GM23338 (cell line): Measurements from ENCODE around the gene CPD.

Source experiments
- CREB1 ChIP-seq: fragments of 250-450 bp; sonication (Bioruptor Pico); IDR thresholded peaks from 2 replicates; pipeline ENCODE4 v1.5.0; 2020; ENCODE audit warnings: low read depth, mild to moderate bottlenecking, moderate library complexity
- CTCF ChIP-seq, 2 experiments: fragments of 200-600 bp in 1 of 2; sonication (generic) in 1 of 2; conservative IDR thresholded peaks; 2 replicates each; pipeline versions ENCODE4 v1.5.1 to v1.6.1; 2016 to 2017; ENCODE audit warnings: antibody characterized with exemption in 2 of 2, low read depth in 2 of 2, mild to moderate bottlenecking in 2 of 2, moderate library complexity in 1 of 2
- EZH2 ChIP-seq: fragments of 200-600 bp; sonication (generic); IDR thresholded peaks from one replicate; pipeline ENCODE4 v1.8.0; 2017; ENCODE audit warnings: antibody characterized with exemption, mild to moderate bottlenecking, low read depth; ENCODE audit not compliant: unreplicated experiment
- JUNB ChIP-seq: IDR thresholded peaks from one replicate; pipeline ENCODE4 v1.6.1; 2016; ENCODE audit warnings: antibody characterized with exemption; ENCODE audit not compliant: unreplicated experiment
- NANOG ChIP-seq: IDR thresholded peaks from 2 replicates; pipeline ENCODE4 v1.6.1; 2016; ENCODE audit warnings: antibody characterized with exemption, borderline replicate concordance
- POLR2AphosphoS5 ChIP-seq: IDR thresholded peaks from 2 replicates; pipeline ENCODE4 v1.6.1; 2016; ENCODE audit warnings: antibody characterized with exemption, low read depth
- REST ChIP-seq: IDR thresholded peaks from one replicate; pipeline ENCODE4 v1.6.1; 2018; ENCODE audit warnings: antibody characterized with exemption; ENCODE audit not compliant: unreplicated experiment

GRCh38 chr17:30360086-30360808 is 18.5 kb upstream of the CPD start:
- TF ChIP-seq CTCF (conservative IDR thresholded peaks at IDR 0.05; ENCODE audit: low read depth in 2 of 2) (no peak), REST (no peak), POLR2AphosphoS5 (no peak), CREB1 (CRISPR knock-in tag) (no peak), JUNB (no peak), EZH2 (no peak), NANOG (no peak)
